K562 (cell line): Measurements from ENCODE around the gene SOCS4. TPM values are rescaled to one million over a fixed set of nuclear protein-coding genes. Genes with fewer than 3 reads are reported as not detected.

ENCODE experiments used
- ATAC-seq: fragments of 200-7000 bp; cut with Tn5 transposase; 3 replicates; pipeline ENCODE4 v1.9.1; 2020; ENCODE audit warnings: moderate library complexity
- BruUV-seq: library from RNA; stranded (reverse); fragments of 400-500 nt; replicated peaks from 2 replicates; lab custom pipeline; 2021; lab: Mats Ljungman, UMichigan
- CTCF ChIA-PET: fragments of 300-600 bp; formaldehyde crosslinking; extraction: SDS; loops from one replicate; lab custom pipeline; 2021; ENCODE audit warnings: low intra/inter-chr PET ratio; lab: Yijun Ruan, JAX
- POLR2A ChIA-PET: fragments of 300-600, 350-650 bp; sonication (Branson Sonifier 250); formaldehyde crosslinking; extraction: SDS; loops from one replicate; lab custom pipeline; 2021; ENCODE audit warnings: antibody characterized with exemption, inconsistent platforms; lab: Yijun Ruan, JAX
- DNase-seq, 4 experiments: peaks; one replicate each; pipeline versions ENCODE4 v3.0.0 to v3.0.0-alpha.2; 2011 to 2018; ENCODE audit warnings: low spot score in 3 of 4, mixed read lengths in 3 of 4; ENCODE audit errors: extremely low read depth in 1 of 4
- FAIRE-seq: peaks from 2 replicates; lab custom pipeline; 2011; peaks lifted over from hg19 to GRCh38; lab: Jason Lieb, UNC
- H2AFZ ChIP-seq: 2 replicates; pipeline ENCODE4 v1.6.0; 2011; ENCODE audit warnings: low read depth, low read length, control low read depth, inconsistent platforms
- H3K27ac ChIP-seq: fragments of 200-600 bp; 3 replicates; pipeline ENCODE4 v1.8.0; 2011; ENCODE audit warnings: low read depth, mild to moderate bottlenecking, control low read depth, inconsistent platforms, low read length, moderate library complexity, mixed read lengths; ENCODE audit errors: extremely low read depth
- H3K27me3 ChIP-seq, 2 experiments: fragments of 300-600 bp in 1 of 2; 2 replicates in 1 of 2; 3 replicates in 1 of 2; pipeline versions ENCODE4 v1.6.0 to v1.8.0; 2011; ENCODE audit warnings: inconsistent platforms in 2 of 2, low read length in 2 of 2, mild to moderate bottlenecking in 1 of 2, mixed read lengths in 1 of 2, moderate library complexity in 1 of 2; ENCODE audit not compliant: control insufficient read depth in 2 of 2, insufficient read depth in 2 of 2
- H3K36me3 ChIP-seq: fragments of 300-600 bp; 3 replicates; pipeline ENCODE4 v1.8.0; 2011; ENCODE audit warnings: mild to moderate bottlenecking, low read length, inconsistent platforms; ENCODE audit not compliant: control insufficient read depth, insufficient read depth
- H3K4me1 ChIP-seq, 2 experiments: fragments of 200-600 bp in 1 of 2; replicated peaks in 1 of 2; 2 replicates in 1 of 2; 3 replicates in 1 of 2; pipeline versions ENCODE4 v1.5.1 to v1.8.0; 2011; ENCODE audit warnings: inconsistent platforms in 2 of 2, low read length in 2 of 2, mild to moderate bottlenecking in 1 of 2, mixed read lengths in 1 of 2, moderate library complexity in 1 of 2; ENCODE audit not compliant: control insufficient read depth in 2 of 2, insufficient read depth in 2 of 2
- H3K4me2 ChIP-seq: 2 replicates; pipeline ENCODE4 v1.6.1; 2011; ENCODE audit warnings: low read length, control low read depth, inconsistent platforms, mixed read lengths; ENCODE audit not compliant: insufficient read depth
- H3K4me3 ChIP-seq: fragments of 200-600 bp; sonication (generic), shearing (Covaris generic); 2 replicates; pipeline ENCODE4 v1.5.1; 2016; ENCODE audit warnings: control low read depth, inconsistent platforms
- H3K79me2 ChIP-seq: fragments of 200-600 bp; 3 replicates; pipeline ENCODE4 v1.8.0; 2011; ENCODE audit warnings: low read length, inconsistent platforms; ENCODE audit not compliant: control insufficient read depth, insufficient read depth
- H3K9ac ChIP-seq, 2 experiments: 2 replicates each; pipeline versions ENCODE4 v1.6.0 to v1.6.1; 2011; ENCODE audit warnings: low read depth in 2 of 2, low read length in 2 of 2, control low read depth in 1 of 2, inconsistent platforms in 1 of 2, mild to moderate bottlenecking in 1 of 2, mixed read lengths in 1 of 2; ENCODE audit not compliant: insufficient read depth in 1 of 2
- H3K9me1 ChIP-seq: one replicate; pipeline ENCODE4 v1.6.0; 2011; ENCODE audit warnings: inconsistent platforms, mild to moderate bottlenecking, low read length, moderate library complexity; ENCODE audit not compliant: control insufficient read depth, insufficient read depth
- H3K9me3 ChIP-seq: replicated peaks from 2 replicates; pipeline ENCODE4 v1.5.1; 2011; ENCODE audit warnings: low read depth, low read length, inconsistent platforms; ENCODE audit not compliant: control insufficient read depth, insufficient read depth
- H4K20me1 ChIP-seq: replicated peaks from 2 replicates; pipeline ENCODE4 v1.6.1; 2011; ENCODE audit warnings: low read length, inconsistent platforms, mixed read lengths; ENCODE audit not compliant: control insufficient read depth, insufficient read depth
- CHD1 ChIP-seq: fragments of 200-600 bp; sonication (generic); IDR thresholded peaks from one replicate; pipeline ENCODE4 v1.6.1; 2012; ENCODE audit warnings: mild to moderate bottlenecking, moderate library complexity, low read length, inconsistent platforms
- E2F5 ChIP-seq: sonication (generic); formaldehyde crosslinking; IDR thresholded peaks from 2 replicates; pipeline ENCODE4 v1.8.0; 2022; ENCODE audit warnings: mild to moderate bottlenecking, missing genetic modification reagents
- FOXA1 ChIP-seq: fragments of 450-650 bp; IDR thresholded peaks from 2 replicates; pipeline ENCODE4 v1.6.1; 2016; ENCODE audit warnings: mild to moderate bottlenecking, borderline replicate concordance
- HDAC1 ChIP-seq, 2 experiments: fragments of 450-650 bp; IDR thresholded peaks; 2 replicates each; pipeline ENCODE4 v1.6.1; 2016 to 2017; ENCODE audit warnings: inconsistent platforms in 1 of 2, mild to moderate bottlenecking in 1 of 2, moderate library complexity in 1 of 2
- HLTF ChIP-seq: fragments of 450-650 bp; IDR thresholded peaks from 2 replicates; pipeline ENCODE4 v1.6.1; 2016
- MXI1 ChIP-seq: IDR thresholded peaks from 2 replicates; pipeline ENCODE4 v1.6.1; 2011; ENCODE audit warnings: low read depth, mild to moderate bottlenecking, improper control_type of control experiment, low read length
- NONO ChIP-seq, 2 experiments: fragments of 200-400 bp in 1 of 2; fragments of 450-650 bp in 1 of 2; formaldehyde crosslinking in 1 of 2; IDR thresholded peaks; 2 replicates each; pipeline ENCODE4 v1.6.1; 2017; ENCODE audit warnings: low read depth in 2 of 2, mild to moderate bottlenecking in 2 of 2, moderate library complexity in 2 of 2, low read length in 1 of 2
- PREB ChIP-seq: sonication (generic); formaldehyde crosslinking; IDR thresholded peaks from 2 replicates; pipeline ENCODE4 v1.8.1; 2023; ENCODE audit warnings: mild to moderate bottlenecking, missing genetic modification reagents
- SIRT6 ChIP-seq: IDR thresholded peaks from one replicate; pipeline ENCODE4 v1.6.1; 2012; ENCODE audit warnings: low read depth, mild to moderate bottlenecking, control low read depth, inconsistent platforms, low read length, moderate library complexity
- TFAM ChIP-seq: fragments of 250-450 bp; sonication (Bioruptor Pico); conservative IDR thresholded peaks from 2 replicates; pipeline ENCODE4 v1.5.0; 2021; ENCODE audit warnings: mild to moderate bottlenecking, moderate library complexity
- TSC22D4 ChIP-seq: fragments of 450-650 bp; IDR thresholded peaks from 2 replicates; pipeline ENCODE4 v1.6.1; 2016; ENCODE audit warnings: missing genetic modification characterization, missing biosample characterization, control low read depth
- YBX1 ChIP-seq: fragments of 450-650 bp; IDR thresholded peaks from 2 replicates; pipeline ENCODE4 v1.7.1; 2016; ENCODE audit warnings: mild to moderate bottlenecking
- ZHX1 ChIP-seq: fragments of 150-350 bp; conservative IDR thresholded peaks from 2 replicates; pipeline ENCODE4 v1.6.1; 2014; ENCODE audit warnings: low read length
- ZNF121 ChIP-seq: sonication (generic); formaldehyde crosslinking; conservative IDR thresholded peaks from 2 replicates; pipeline ENCODE4 v1.8.0; 2022; ENCODE audit warnings: missing genetic modification reagents
- ZNF280B ChIP-seq: fragments of 250-450 bp; sonication (Bioruptor Pico); IDR thresholded peaks from 2 replicates; pipeline ENCODE4 v1.5.1; 2021; ENCODE audit warnings: mild to moderate bottlenecking
- ZNF316 ChIP-seq: fragments of 450-650 bp; IDR thresholded peaks from 2 replicates; pipeline ENCODE4 v1.6.1; 2016
- ZNF586 ChIP-seq: fragments of 450-650 bp; formaldehyde crosslinking; conservative IDR thresholded peaks from 2 replicates; pipeline ENCODE4 v1.4.0; 2020; ENCODE audit warnings: mild to moderate bottlenecking, moderate library complexity
- ZNF780A ChIP-seq: fragments of 250-450 bp; sonication (Bioruptor Pico); IDR thresholded peaks from 2 replicates; pipeline ENCODE4 v1.5.0; 2021; ENCODE audit warnings: mild to moderate bottlenecking
- WGBS: fragments of 100-300 bp; shearing (Covaris generic); methylation state at CpG from one replicate; pipeline ENCODE4 v1.1.6; 2016; ENCODE audit warnings: low coverage, mixed read lengths; ENCODE audit not compliant: insufficient coverage; ENCODE audit errors: missing lambda C conversion rate; 5-methylcytosine and 5-hydroxymethylcytosine counted together
- in situ Hi-C: fragments of 300-500 bp; cut with MboI; formaldehyde crosslinking; loops from 4 replicates; pipeline ENCODE4 v1.15.0; 2018; ENCODE audit warnings: inconsistent platforms, mixed read lengths
- intact Hi-C: fragments of 100-400 bp; cut with micrococcal nuclease; formaldehyde crosslinking; loops from 2 replicates; pipeline ENCODE4 v1.14.2; 2022
- polyA plus RNA-seq, 8 experiments: library from polyadenylated mRNA; depleted of rRNA in 4 of 8; stranded (reverse) in 5 of 8; unstranded in 3 of 8; fragments of >200 nt; fragmentation: Nextera tagmentation in 2 of 8; fragmentation: Illumina TruSeq in 1 of 8; extraction: Ambion mirVana in 2 of 8; extraction: Trizol in 1 of 8; gene quantifications; 2 replicates each; pipeline versions ENCODE4 v1.2.1 to v1.2.3, GENCODE V29; 2011 to 2014; ENCODE audit warnings: inconsistent platforms in 1 of 8, missing spikeins in 1 of 8
- total RNA-seq, 7 experiments: library from RNA; depleted of rRNA in 6 of 7; stranded (reverse); fragments of >200 nt in 6 of 7; fragmentation: Illumina TruSeq in 2 of 7; extraction: Trizol in 2 of 7; gene quantifications; 2 replicates each; pipeline versions ENCODE4 v1.2.1 to v1.2.3, GENCODE V29; 2011 to 2021; ENCODE audit warnings: low replicate concordance in 1 of 7

The SOCS4 gene
- total and polyA plus RNA-seq, 9 of the 15 experiments (the other 6 are each of a cell fraction or from before 2014, with no cell fraction given): 2.6 to 12.7 (median 9.7) TPM

GRCh38 chr14:55026441-55026792 lies 619 bp upstream of the SOCS4 start:
- H2AFZ ChIP-seq: peak overlapping the region; percentile 93
- BruUV-seq: TSS peak; percentile 60
- WGBS: 2% methylated on average over 8 of the region's 9 CpGs
- intact Hi-C loops (no loop called here), in situ Hi-C loops (no loop called here)
- H4K20me1 ChIP-seq: 0 out of 2 replicates have a peak, but pooled peaks cover 4% of the 10 kb centered on the region
- peak overlapping the region; percentile 93 for H3K4me3 ChIP-seq
- peak overlapping the region; percentile 96 to 100 for H3K9ac ChIP-seq
- DNase-seq (no peak), FAIRE-seq (no peak), ATAC-seq (no peak)
- H3K27ac ChIP-seq: peak overlapping the region; percentile 86
- POLR2A ChIA-PET: interaction anchor here (0.6 to 2.1 kb wide), 5 partner anchors 11 to 471 kb away, joined by 3 to 14 read pairs (median 8); partner anchors contain the start of gene MAPK1IP1L
- H3K27me3 ChIP-seq: no peaks in the 10 kb centered on the region
- CTCF ChIA-PET: interaction anchor here (0.7 kb wide), 1 partner anchor 45 kb away, joined by 3 read pairs; no protein-coding TSS in a partner anchor
- H3K9me1 ChIP-seq: peaks cover 4% of the 10 kb centered on the region
- peaks cover 23% of the 10 kb centered on the region; the same call in 2 of the 3 replicates for H3K36me3 ChIP-seq
- H3K9me3 ChIP-seq: no peaks in the 10 kb centered on the region
- H3K4me1 ChIP-seq: peaks cover 0 to 9% of the 10 kb centered on the region in 2 experiments; a peak in 2 of 5 replicates
- peaks cover 80% of the 10 kb centered on the region for H3K79me2 ChIP-seq
- peak overlapping the region; percentile 95 for H3K4me2 ChIP-seq
- 0 out of 4 replicates have a peak, but pooled peaks of 1 of the 2 experiments have one; percentile 4 for TF ChIP-seq NONO (IDR thresholded peaks at IDR 0.05; ENCODE audit: low read depth in 2 of 2, low read length in 1 of 2)
- TF ChIP-seq HDAC1 (IDR thresholded peaks at IDR 0.05): no peak
- no peak for TF ChIP-seq ZHX1
- TF ChIP-seq ZNF586 (CRISPR knock-in tag): no peak
- TF ChIP-seq ZNF780A (CRISPR knock-in tag): no peak
- TF ChIP-seq YBX1: no peak
- TF ChIP-seq TSC22D4 (tag): no peak
- TF ChIP-seq ZNF121 (CRISPR knock-in tag): no peak
- peak; percentile 37 for TF ChIP-seq CHD1
- TF ChIP-seq ZNF316: peak; percentile 58; the same call in 1 of the 2 replicates
- no peak for TF ChIP-seq TFAM (CRISPR knock-in tag)
- TF ChIP-seq FOXA1: no peak
- TF ChIP-seq PREB: no peak
- no peak for TF ChIP-seq SIRT6
- no peak for TF ChIP-seq ZNF280B (CRISPR knock-in tag)
- no peak for TF ChIP-seq E2F5
- TF ChIP-seq MXI1: no peak
- no peak for TF ChIP-seq HLTF
